Right lobe of liver (tissue), 4 donors: ENCODE measurements around the gene AGO1.

ENCODE experiments used
- CTCF ChIP-seq, 4 donors: fragments of 200-600 bp in 3 of 4; fragments of 450-650 bp in 1 of 4; IDR thresholded peaks; one replicate each; pipeline versions ENCODE4 v1.5.1 to v1.8.0; 2016 to 2022; ENCODE audit warnings: antibody characterized with exemption in 4 of 4, mild to moderate bottlenecking in 2 of 4
- POLR2A ChIP-seq: fragments of 450-650 bp; IDR thresholded peaks from one replicate; pipeline ENCODE4 v1.6.1; 2017; ENCODE audit warnings: antibody characterized with exemption, mild to moderate bottlenecking
- donor health status: DM: no; HTN: no; CAD: no.
- donor health status: DM: no; HTN: no; CAD: no.
- donor health status: DM: no; HTN: yes; CAD: no.

DNA sequence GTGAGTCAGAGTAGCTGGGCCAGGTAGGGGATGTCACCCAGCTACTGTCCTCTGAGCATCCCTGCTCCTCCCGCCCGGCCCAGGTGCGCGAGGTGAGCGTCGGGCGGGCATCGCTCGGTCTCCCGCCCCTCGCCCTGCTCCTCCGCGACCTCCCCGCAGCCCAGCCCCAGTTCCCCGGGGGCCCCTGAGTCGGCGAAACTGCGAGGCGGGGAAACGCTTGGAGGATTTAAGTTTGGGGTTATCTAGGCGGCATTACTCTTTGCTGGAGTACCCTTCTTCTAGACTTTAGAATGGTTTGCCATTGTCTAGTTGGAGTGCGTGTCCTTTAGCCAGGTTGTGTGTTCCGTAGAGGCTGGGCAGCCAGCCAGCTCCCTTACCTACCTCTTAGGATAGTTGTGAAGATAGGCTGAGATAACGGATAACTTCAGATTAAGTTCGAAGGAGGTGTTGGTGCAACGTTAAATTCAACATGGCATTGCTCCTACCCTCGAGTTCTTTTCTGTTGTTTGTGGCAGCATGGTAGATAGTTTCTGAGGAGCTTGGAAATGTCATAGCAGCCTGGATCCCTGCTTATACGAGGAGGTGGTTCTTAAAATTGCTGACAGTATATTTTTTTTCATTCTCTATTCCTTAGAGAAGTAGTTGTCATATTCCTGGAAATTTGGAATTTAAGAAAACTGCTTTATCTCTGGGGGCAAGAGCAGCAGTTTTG, 48.6 kb downstream of the AGO1 start:
- TF ChIP-seq CTCF (IDR thresholded peaks at IDR 0.05) (no peak), POLR2A (no peak)
